Lower leg skin (tissue), 3 donors: ENCODE results near the gene SAMSN1.

Experiments
- POLR2A ChIP-seq, 2 donors: fragments of 450-650 bp; IDR thresholded peaks; one replicate each; pipeline ENCODE4 v1.6.1; 2016 to 2017; ENCODE audit warnings: antibody characterized with exemption in 2 of 2, mild to moderate bottlenecking in 1 of 2, moderate library complexity in 1 of 2
- TF ChIP-seq, protein P1 (sequence below), 3 donors: fragments of 450-650 bp; IDR thresholded peaks; one replicate each; pipeline ENCODE4 v1.5.1; 2016; ENCODE audit warnings: antibody characterized with exemption in 3 of 3, mild to moderate bottlenecking in 3 of 3, moderate library complexity in 2 of 3

DNA sequence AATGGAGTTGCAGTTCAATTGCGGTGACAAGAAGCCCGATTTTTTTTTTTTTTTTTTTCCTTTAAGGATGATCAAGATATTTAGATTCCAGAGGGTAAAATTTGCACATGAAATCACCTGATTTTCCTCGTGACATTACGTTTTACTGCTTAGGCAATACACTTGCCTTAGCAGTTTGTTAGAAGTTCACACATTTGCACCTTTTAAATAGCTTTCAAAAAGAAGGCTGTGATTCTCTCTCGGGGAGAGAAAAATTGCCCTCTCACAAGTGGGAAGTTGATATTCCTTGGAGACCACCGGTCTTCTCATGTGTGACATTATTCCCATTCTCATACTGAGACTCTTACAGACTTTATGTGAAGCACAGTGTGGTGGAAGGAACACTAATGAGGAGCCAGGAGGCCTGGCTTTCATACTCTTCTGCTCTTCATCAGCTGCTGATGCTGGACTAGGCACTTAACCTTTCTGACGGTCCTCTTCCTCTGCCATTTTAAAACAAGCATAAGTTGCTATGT, 93.3 kb downstream of the SAMSN1 start:
- TF ChIP-seq, protein P1, sequence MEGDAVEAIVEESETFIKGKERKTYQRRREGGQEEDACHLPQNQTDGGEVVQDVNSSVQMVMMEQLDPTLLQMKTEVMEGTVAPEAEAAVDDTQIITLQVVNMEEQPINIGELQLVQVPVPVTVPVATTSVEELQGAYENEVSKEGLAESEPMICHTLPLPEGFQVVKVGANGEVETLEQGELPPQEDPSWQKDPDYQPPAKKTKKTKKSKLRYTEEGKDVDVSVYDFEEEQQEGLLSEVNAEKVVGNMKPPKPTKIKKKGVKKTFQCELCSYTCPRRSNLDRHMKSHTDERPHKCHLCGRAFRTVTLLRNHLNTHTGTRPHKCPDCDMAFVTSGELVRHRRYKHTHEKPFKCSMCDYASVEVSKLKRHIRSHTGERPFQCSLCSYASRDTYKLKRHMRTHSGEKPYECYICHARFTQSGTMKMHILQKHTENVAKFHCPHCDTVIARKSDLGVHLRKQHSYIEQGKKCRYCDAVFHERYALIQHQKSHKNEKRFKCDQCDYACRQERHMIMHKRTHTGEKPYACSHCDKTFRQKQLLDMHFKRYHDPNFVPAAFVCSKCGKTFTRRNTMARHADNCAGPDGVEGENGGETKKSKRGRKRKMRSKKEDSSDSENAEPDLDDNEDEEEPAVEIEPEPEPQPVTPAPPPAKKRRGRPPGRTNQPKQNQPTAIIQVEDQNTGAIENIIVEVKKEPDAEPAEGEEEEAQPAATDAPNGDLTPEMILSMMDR (IDR thresholded peaks at IDR 0.05), result no peak
- no peak for TF ChIP-seq POLR2A (IDR thresholded peaks at IDR 0.05)
